Measurements from ENCODE around the gene CCDC85C. TPM values are rescaled to one million over a fixed set of nuclear protein-coding genes. Genes with fewer than 3 reads are reported as not detected.
A peak's percentile ranks its signal among the peaks of the same experiment; 100 is the strongest.

Gene CCDC85C
- total RNA-seq, 6 experiments from 2014 or later = 31.3 to 41.4 (median 34.3) TPM

DNA sequence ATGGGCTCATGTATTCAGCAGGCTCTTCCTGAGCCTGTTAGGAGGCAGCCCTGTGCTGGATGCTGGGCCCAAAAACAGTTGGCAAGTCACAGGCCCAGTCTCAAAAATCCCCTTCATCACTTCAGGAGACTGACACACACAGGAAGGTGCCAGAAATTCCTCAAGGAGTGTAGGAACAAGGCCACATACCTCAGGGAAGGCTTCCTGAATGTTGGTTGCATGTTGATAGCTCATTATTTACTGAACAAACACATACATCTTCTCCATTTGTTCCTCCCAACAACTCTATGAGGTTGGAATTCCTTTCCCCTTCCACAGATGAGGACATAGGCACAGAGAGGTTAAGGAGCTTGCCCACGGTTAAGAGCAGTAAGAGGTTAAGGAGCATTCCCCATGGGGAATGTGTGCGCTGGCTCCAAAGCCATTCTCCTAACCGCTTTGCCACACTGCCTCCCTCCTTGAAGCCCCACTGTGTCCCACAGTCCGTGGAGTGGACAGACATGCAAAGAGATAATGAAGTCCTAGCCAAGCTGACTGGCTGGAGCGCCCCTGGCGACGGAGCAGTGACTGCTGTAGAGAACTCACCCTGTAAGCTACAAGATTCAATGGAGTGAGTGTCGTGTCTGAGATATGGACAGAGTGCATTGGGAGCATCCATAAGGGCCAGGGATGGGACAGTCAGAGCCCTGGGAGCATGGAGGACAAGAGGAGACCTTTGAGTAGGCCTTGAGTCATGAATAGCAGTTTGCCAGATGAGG lies 44.2 kb upstream of the CCDC85C start:
- Mint-ChIP-seq H3K27me3 (ENCODE audit: insufficient read depth) (peaks cover 5% of the 10 kb centered on the region), H3K4me3 (no peak overlapping the region), H3K36me3 (ENCODE audit: low read depth) (no peaks in the 10 kb centered on the region), H3K4me1 (ENCODE audit: low read depth) (peaks cover 27% of the 10 kb centered on the region), H3K9me3 (no peaks in the 10 kb centered on the region), H3K27ac (no peak overlapping the region)
- TF ChIP-seq, protein P1, sequence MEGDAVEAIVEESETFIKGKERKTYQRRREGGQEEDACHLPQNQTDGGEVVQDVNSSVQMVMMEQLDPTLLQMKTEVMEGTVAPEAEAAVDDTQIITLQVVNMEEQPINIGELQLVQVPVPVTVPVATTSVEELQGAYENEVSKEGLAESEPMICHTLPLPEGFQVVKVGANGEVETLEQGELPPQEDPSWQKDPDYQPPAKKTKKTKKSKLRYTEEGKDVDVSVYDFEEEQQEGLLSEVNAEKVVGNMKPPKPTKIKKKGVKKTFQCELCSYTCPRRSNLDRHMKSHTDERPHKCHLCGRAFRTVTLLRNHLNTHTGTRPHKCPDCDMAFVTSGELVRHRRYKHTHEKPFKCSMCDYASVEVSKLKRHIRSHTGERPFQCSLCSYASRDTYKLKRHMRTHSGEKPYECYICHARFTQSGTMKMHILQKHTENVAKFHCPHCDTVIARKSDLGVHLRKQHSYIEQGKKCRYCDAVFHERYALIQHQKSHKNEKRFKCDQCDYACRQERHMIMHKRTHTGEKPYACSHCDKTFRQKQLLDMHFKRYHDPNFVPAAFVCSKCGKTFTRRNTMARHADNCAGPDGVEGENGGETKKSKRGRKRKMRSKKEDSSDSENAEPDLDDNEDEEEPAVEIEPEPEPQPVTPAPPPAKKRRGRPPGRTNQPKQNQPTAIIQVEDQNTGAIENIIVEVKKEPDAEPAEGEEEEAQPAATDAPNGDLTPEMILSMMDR (IDR thresholded peaks at IDR 0.05) = no peak
- no peak for DNase-seq

DNA sequence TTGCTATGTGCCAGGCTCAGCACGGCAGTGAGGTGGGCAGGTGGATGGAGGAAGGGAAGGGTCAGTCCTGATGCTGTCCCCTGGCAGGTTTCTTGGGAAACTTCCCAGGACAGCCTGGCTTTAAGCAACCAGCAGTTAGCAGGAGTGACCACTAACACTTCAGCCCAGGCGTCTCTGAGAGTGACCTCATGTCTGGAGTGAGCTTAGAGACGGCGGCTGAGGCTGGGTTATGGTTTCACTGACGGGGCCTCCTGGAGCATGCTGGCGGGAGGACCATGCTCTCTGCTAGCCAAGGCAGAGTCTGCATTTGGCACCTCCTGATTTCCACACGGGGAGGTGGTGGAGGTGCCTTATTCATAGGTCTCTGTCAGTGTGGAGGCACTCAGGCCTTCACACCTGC lies 43.4 kb upstream of the CCDC85C start:
- Mint-ChIP-seq H3K36me3 (ENCODE audit: low read depth) (no peaks in the 10 kb centered on the region), H3K4me1 (ENCODE audit: low read depth) (peaks cover 34% of the 10 kb centered on the region), H3K9me3 (no peaks in the 10 kb centered on the region), H3K27me3 (ENCODE audit: insufficient read depth) (peaks cover 5% of the 10 kb centered on the region), H3K4me3 (no peak overlapping the region), H3K27ac (no peak overlapping the region)
- TF ChIP-seq, protein P1 (IDR thresholded peaks at IDR 0.05) = no peak
- DNase-seq = peak; percentile 48

DNA sequence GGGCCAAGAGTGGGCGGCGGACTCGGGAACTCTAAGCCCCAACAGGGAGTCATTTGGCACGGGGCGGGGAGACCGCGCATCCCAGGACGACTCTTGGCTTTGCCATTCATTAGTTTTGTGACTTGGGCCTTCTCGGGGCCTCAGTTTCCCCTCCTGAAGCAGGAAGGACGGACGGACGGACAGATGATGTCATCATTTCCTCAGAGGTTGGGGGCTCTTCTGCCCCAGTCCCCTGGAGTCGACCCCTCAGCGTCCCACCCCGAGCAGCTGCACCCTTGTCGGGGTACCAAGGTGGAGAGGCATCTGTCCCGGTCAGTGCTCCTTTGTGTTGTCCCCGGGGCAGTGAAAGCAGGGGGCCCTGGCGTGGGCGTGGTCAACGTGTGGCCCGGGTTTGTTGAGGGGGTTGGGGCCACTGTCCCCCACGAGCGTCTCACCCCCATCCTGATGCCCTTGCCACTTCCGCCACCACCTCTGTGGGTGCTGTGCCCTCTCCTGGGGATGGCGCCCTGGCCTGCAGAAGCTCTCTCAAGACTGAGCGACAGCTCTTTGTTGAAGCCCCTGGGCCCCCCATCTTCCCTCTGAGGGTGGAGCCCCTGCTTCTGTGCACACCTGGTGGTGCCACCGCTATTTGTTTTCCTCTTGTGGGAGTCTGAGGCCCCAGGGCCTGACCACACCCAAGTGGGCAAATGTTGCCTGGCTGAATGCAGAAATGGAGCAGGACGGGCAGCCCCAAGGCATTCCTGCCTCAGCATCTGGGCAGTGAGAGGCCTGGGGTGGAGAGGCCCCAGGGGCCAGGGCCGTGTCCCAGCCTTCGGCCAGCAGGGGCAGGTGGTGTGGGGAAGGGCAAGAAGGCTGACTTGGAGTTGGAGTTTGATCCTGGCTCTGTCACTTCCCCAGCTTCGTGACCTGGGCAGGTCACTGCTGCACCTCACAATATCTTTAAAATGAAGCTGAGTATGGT lies 41.8 kb upstream of the CCDC85C start:
- no peak overlapping the region; the same call in 1 of the 2 replicates for H3K4me3 Mint-ChIP-seq
- DNase-seq = no peak
- TF ChIP-seq, protein P1 (IDR thresholded peaks at IDR 0.05) = no peak
- peaks cover 34% of the 10 kb centered on the region for H3K4me1 Mint-ChIP-seq (ENCODE audit: low read depth)
- H3K36me3 Mint-ChIP-seq (ENCODE audit: low read depth) = no peaks in the 10 kb centered on the region
- H3K27me3 Mint-ChIP-seq (ENCODE audit: insufficient read depth) = peaks cover 5% of the 10 kb centered on the region
- no peak overlapping the region for H3K27ac Mint-ChIP-seq
- H3K9me3 Mint-ChIP-seq = no peaks in the 10 kb centered on the region

DNA sequence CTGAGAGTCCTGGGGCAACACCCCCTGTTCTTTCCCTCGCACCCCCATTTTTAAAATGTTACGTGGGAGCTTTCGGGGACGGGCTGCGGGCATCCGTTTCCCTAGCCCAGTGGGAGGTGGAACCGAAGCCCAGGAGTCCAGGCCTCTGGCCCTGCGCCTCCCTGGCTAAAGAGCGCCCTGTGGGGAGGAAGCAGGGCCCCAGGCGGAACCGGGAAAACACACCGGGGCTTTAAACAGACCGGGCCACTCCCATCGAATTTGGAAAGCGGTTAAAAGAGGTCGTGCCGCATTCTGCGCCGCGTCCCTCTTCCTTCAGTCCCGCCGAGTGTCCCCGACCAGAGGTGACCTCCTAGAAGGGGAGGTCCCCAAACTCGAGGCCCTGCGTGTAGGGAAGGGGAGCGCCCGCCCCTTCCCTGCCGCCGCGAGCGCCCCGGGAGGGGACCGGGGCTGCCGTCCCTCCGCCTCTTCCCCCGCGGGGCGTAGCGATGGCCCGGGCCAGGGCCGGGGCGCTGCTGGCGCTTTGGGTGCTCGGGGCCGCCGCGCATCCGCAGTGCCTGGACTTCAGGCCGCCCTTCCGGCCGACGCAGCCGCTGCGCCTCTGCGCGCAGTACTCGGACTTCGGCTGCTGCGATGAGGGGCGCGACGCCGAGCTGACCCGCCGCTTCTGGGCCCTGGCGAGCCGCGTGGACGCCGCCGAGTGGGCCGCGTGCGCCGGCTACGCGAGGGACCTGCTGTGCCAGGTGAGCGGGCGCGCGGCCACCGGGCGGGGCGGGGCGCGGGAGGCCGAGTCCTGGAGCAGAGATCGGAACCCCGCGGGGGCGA lies 40.9 kb upstream of the CCDC85C start, which contains the start of gene HHIPL1:
Gene HHIPL1 (plus strand): TSS at position 407 of the 822 bp plus-strand sequence. CDS start 79 bp downstream, at position 486.
- H3K36me3 Mint-ChIP-seq (ENCODE audit: low read depth) = no peaks in the 10 kb centered on the region
- H3K27me3 Mint-ChIP-seq (ENCODE audit: insufficient read depth) = peaks cover 5% of the 10 kb centered on the region
- no peak within 1 kb of the TSS; the same call in 1 of the 2 replicates for H3K4me3 Mint-ChIP-seq
- no peaks in the 10 kb centered on the region for H3K9me3 Mint-ChIP-seq
- peaks cover 34% of the 10 kb centered on the region for H3K4me1 Mint-ChIP-seq (ENCODE audit: low read depth)
- DNase-seq = no peak
- TF ChIP-seq, protein P1 (IDR thresholded peaks at IDR 0.05) = 0 out of 2 replicates have a peak, but pooled peaks have one; percentile 13
- H3K27ac Mint-ChIP-seq = no peak within 1 kb of the TSS

DNA sequence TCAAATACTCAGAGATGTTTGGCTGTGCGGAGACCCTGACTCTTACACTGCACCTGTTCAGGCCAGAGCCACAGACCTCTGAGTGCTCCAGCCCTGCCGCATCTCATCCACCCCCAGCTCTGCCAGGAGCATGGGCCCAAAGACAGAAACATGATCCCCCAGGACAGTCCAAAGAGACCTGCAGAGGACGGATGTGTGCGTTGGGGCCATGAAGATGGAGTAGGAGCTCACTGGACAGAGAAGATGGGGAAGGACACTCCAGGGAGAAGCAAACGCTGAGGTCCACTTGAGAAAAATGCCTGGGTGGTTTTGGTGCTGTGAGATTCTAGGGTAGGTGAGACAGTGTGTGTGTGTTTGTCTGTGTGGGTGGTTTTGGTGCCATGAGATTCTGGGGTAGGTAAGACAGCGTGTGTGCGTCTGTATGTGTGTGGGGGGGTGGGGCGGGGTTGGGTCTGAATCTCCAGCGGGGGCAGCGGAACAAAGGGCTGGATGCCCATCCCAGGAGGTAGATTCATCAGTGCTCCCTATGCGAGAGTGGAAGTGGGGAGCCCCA lies 40.1 kb upstream of the CCDC85C start:
- H3K4me1 Mint-ChIP-seq (ENCODE audit: low read depth) = peaks cover 27% of the 10 kb centered on the region
- no peaks in the 10 kb centered on the region for H3K36me3 Mint-ChIP-seq (ENCODE audit: low read depth)
- H3K9me3 Mint-ChIP-seq = no peaks in the 10 kb centered on the region
- no peak for DNase-seq
- H3K27me3 Mint-ChIP-seq (ENCODE audit: insufficient read depth) = peaks cover 5% of the 10 kb centered on the region
- H3K4me3 Mint-ChIP-seq = no peak overlapping the region
- TF ChIP-seq, protein P1 (IDR thresholded peaks at IDR 0.05) = no peak
- no peak overlapping the region for H3K27ac Mint-ChIP-seq
